GM12892 (cell line): Measurements from ENCODE around the gene CCDC50.

Experiments used
- POLR2A ChIP-seq: IDR thresholded peaks from 2 replicates; pipeline ENCODE4 v1.6.1; 2011; ENCODE audit warnings: low read depth, low read length, control low read depth
- POLR2AphosphoS5 ChIP-seq: IDR thresholded peaks from 2 replicates; pipeline ENCODE4 v1.6.1; 2011; ENCODE audit warnings: low read depth, low read length, control low read depth
- TAF1 ChIP-seq: IDR thresholded peaks from 2 replicates; pipeline ENCODE4 v1.6.1; 2011; ENCODE audit warnings: low read depth, mild to moderate bottlenecking, control low read depth, low read length, borderline replicate concordance

GRCh38 chr3:191383124-191383523 is 53.9 kb downstream of the CCDC50 start:
- TF ChIP-seq POLR2A (no peak), POLR2AphosphoS5 (no peak), TAF1 (no peak)
